ENCODE measurements around the gene SUCLG1. TPM values are rescaled to one million over a fixed set of nuclear protein-coding genes. Genes with fewer than 3 reads are reported as not detected.

The SUCLG1 gene
- polyA plus RNA-seq, 1 donor (not counting 4 experiments of a cell fraction or from before 2014, with no cell fraction given) = 83.6 TPM

GRCh38 chr2:84495539-84496146 is 36.6 kb upstream of the SUCLG1 start:
- Histone ChIP-seq H3K9me1 (ENCODE audit: control insufficient read depth, extremely low read depth, insufficient read depth, low read length) (no peaks in the 10 kb centered on the region), H3K79me2 (ENCODE audit: control insufficient read depth, insufficient read depth, low read length) (no peaks in the 10 kb centered on the region), H2AFZ (ENCODE audit: control insufficient read depth, low read length) (no peak overlapping the region), H4K20me1 (ENCODE audit: control insufficient read depth, extremely low read depth, insufficient read depth, low read length) (no peaks in the 10 kb centered on the region), H3K36me3 (ENCODE audit: control insufficient read depth in 2 of 2, extremely low read depth in 1 of 2, insufficient read depth in 2 of 2, low read length in 2 of 2) (no peaks in the 10 kb centered on the region), H3K4me2 (ENCODE audit: control insufficient read depth, extremely low read depth, insufficient read depth, low read depth, low read length) (no peak overlapping the region), H3K4me3 (ENCODE audit: control insufficient read depth in 2 of 3, extremely low read depth in 1 of 3, insufficient read depth in 2 of 3, low read depth in 1 of 3, low read length in 3 of 3) (no peak overlapping the region), H3K27me3 (ENCODE audit: control insufficient read depth, extremely low read depth, insufficient read depth, low read length) (no peaks in the 10 kb centered on the region), H3K9ac (ENCODE audit: control insufficient read depth, extremely low read depth, insufficient read depth, low read length) (no peak overlapping the region), H3K4me1 (ENCODE audit: control insufficient read depth, extremely low read depth, insufficient read depth, low read length) (peaks cover 6% of the 10 kb centered on the region), H3K9me3 (ENCODE audit: control insufficient read depth, low read depth, low read length) (no peaks in the 10 kb centered on the region), H3K27ac (ENCODE audit: control insufficient read depth, insufficient read depth, low read length) (no peak overlapping the region)
- no peak for TF ChIP-seq EZH2 (IDR thresholded peaks at IDR 0.05; ENCODE audit: low read length)
- TF ChIP-seq CTCF (optimal IDR thresholded peaks at IDR 0.05 in 1 of 3, IDR thresholded peaks at IDR 0.05 in 1 of 3, conservative IDR thresholded peaks at IDR 0.05 in 1 of 3; ENCODE audit: extremely low read depth in 1 of 3, insufficient read depth in 2 of 3, low read length in 3 of 3) = peak; percentile 30 to 55 (median 52)
- FAIRE-seq (peak; percentile 68), DNase-seq (ENCODE audit: low read depth, low spot score) (no peak)
- dilution Hi-C loops (cut with MboI; ENCODE audit: extremely low pct_ligation_motif_present, low sequenced_read_pairs) = no loop called here

- Histone ChIP-seq H3K9ac (ENCODE audit: control insufficient read depth, extremely low read depth, insufficient read depth, low read length) (no peak overlapping the region), H2AFZ (ENCODE audit: control insufficient read depth, low read length) (no peak overlapping the region), H3K9me1 (ENCODE audit: control insufficient read depth, extremely low read depth, insufficient read depth, low read length) (no peaks in the 10 kb centered on the region), H4K20me1 (ENCODE audit: control insufficient read depth, extremely low read depth, insufficient read depth, low read length) (no peaks in the 10 kb centered on the region), H3K4me3 (ENCODE audit: control insufficient read depth in 2 of 3, extremely low read depth in 1 of 3, insufficient read depth in 2 of 3, low read depth in 1 of 3, low read length in 3 of 3) (no peak overlapping the region), H3K79me2 (ENCODE audit: control insufficient read depth, insufficient read depth, low read length) (no peaks in the 10 kb centered on the region), H3K27ac (ENCODE audit: control insufficient read depth, insufficient read depth, low read length) (no peak overlapping the region), H3K4me2 (ENCODE audit: control insufficient read depth, extremely low read depth, insufficient read depth, low read depth, low read length) (no peak overlapping the region), H3K27me3 (ENCODE audit: control insufficient read depth, extremely low read depth, insufficient read depth, low read length) (no peaks in the 10 kb centered on the region), H3K4me1 (ENCODE audit: control insufficient read depth, extremely low read depth, insufficient read depth, low read length) (peaks cover 6% of the 10 kb centered on the region), H3K9me3 (ENCODE audit: control insufficient read depth, low read depth, low read length) (no peaks in the 10 kb centered on the region), H3K36me3 (ENCODE audit: control insufficient read depth in 2 of 2, extremely low read depth in 1 of 2, insufficient read depth in 2 of 2, low read length in 2 of 2) (no peaks in the 10 kb centered on the region)
- TF ChIP-seq CTCF (optimal IDR thresholded peaks at IDR 0.05 in 1 of 3, IDR thresholded peaks at IDR 0.05 in 1 of 3, conservative IDR thresholded peaks at IDR 0.05 in 1 of 3; ENCODE audit: extremely low read depth in 1 of 3, insufficient read depth in 2 of 3, low read length in 3 of 3) (no peak), EZH2 (IDR thresholded peaks at IDR 0.05; ENCODE audit: low read length) (no peak)
- DNase-seq (ENCODE audit: low read depth, low spot score) (no peak), FAIRE-seq (no peak)
- dilution Hi-C loops (cut with MboI; ENCODE audit: extremely low pct_ligation_motif_present, low sequenced_read_pairs) = no loop called here
Observed at GRCh38 chr2:84494070-84494469, 35.0 kb upstream of the SUCLG1 start.
